A673 (cell line): ENCODE data around the gene COPRS. TPM values are rescaled to one million over a fixed set of nuclear protein-coding genes. Genes with fewer than 3 reads are reported as not detected.

ENCODE experiments used
- BruUV-seq: library from RNA; stranded (reverse); fragments of 400-500 nt; replicated peaks from 2 replicates; lab custom pipeline; 2021; lab: Mats Ljungman, UMichigan
- CTCF ChIA-PET: fragments of 300-600 bp; sonication (Branson Sonifier 250); formaldehyde crosslinking; loops from one replicate; lab custom pipeline; 2022; ENCODE audit warnings: antibody characterized with exemption; lab: Charles Lee
- POLR2A ChIA-PET: fragments of 300-600 bp; sonication (Branson Sonifier 250); formaldehyde crosslinking; loops from one replicate; lab custom pipeline; 2022; ENCODE audit warnings: antibody characterized with exemption; ENCODE audit not compliant: low non-redundant PET; lab: Charles Lee
- DNase-seq: peaks from one replicate; pipeline ENCODE4 v3.0.0-alpha.2; 2015; ENCODE audit warnings: low spot score
- H3K27ac ChIP-seq: fragments of 200-600 bp; sonication (generic); 2 replicates; pipeline ENCODE4 v1.5.1; 2016; ENCODE audit warnings: mixed run types, low read depth, mild to moderate bottlenecking, mixed read lengths, antibody characterized with exemption, low read length; ENCODE audit not compliant: poor library complexity, severe bottlenecking
- H3K27me3 ChIP-seq: fragments of 200-600 bp; sonication (generic); replicated peaks from 2 replicates; pipeline ENCODE4 v1.6.1; 2017; ENCODE audit warnings: mixed run types, low read depth, mild to moderate bottlenecking, mixed read lengths, antibody characterized with exemption, low read length; ENCODE audit not compliant: insufficient read depth, poor library complexity
- H3K36me3 ChIP-seq: fragments of 200-600 bp; sonication (generic); 2 replicates; pipeline ENCODE4 v1.6.1; 2016; ENCODE audit warnings: mixed run types, mild to moderate bottlenecking, mixed read lengths, antibody characterized with exemption, low read length; ENCODE audit not compliant: insufficient read depth, poor library complexity, severe bottlenecking
- H3K4me1 ChIP-seq: fragments of 200-600 bp; sonication (generic); 2 replicates; pipeline ENCODE4 v1.6.1; 2017; ENCODE audit warnings: mixed run types, mild to moderate bottlenecking, mixed read lengths, antibody characterized with exemption, low read length; ENCODE audit not compliant: insufficient read depth, poor library complexity, severe bottlenecking
- H3K4me3 ChIP-seq: fragments of 200-600 bp; sonication (generic); 2 replicates; pipeline ENCODE4 v1.5.1; 2016; ENCODE audit warnings: low read depth, mixed run types, mild to moderate bottlenecking, mixed read lengths, low read length; ENCODE audit not compliant: poor library complexity, severe bottlenecking
- H3K9me3 ChIP-seq: fragments of 200-600 bp; sonication (generic); 2 replicates; pipeline ENCODE4 v1.6.1; 2016; ENCODE audit warnings: mixed run types, low read depth, mild to moderate bottlenecking, mixed read lengths, antibody characterized with exemption, low read length; ENCODE audit not compliant: poor library complexity, severe bottlenecking
- EZH2 ChIP-seq: fragments of 200-600 bp; sonication (generic); IDR thresholded peaks from 2 replicates; pipeline ENCODE4 v1.6.1; 2017; ENCODE audit warnings: borderline replicate concordance, low read depth, mild to moderate bottlenecking, mixed read lengths, antibody characterized with exemption, low read length; ENCODE audit not compliant: poor library complexity, severe bottlenecking
- intact Hi-C: fragments of 100-400 bp; cut with micrococcal nuclease; formaldehyde crosslinking; loops from one replicate; pipeline ENCODE4 v1.10.0; 2022; ENCODE audit not compliant: unreplicated experiment
- total RNA-seq: library from RNA; stranded (reverse); gene quantifications from 2 replicates; pipeline ENCODE4 v1.2.3, GENCODE V29; 2021
- TF ChIP-seq, protein P1 (sequence below): fragments of 300-800, 200-600 bp; sonication (generic); conservative IDR thresholded peaks from 2 replicates; pipeline ENCODE4 v1.5.1; 2017; ENCODE audit warnings: low read depth, mild to moderate bottlenecking, antibody characterized with exemption, low read length, moderate library complexity, mixed read lengths

Gene COPRS
- total RNA-seq, 1 experiment from 2014 or later: 33.3 TPM

DNA sequence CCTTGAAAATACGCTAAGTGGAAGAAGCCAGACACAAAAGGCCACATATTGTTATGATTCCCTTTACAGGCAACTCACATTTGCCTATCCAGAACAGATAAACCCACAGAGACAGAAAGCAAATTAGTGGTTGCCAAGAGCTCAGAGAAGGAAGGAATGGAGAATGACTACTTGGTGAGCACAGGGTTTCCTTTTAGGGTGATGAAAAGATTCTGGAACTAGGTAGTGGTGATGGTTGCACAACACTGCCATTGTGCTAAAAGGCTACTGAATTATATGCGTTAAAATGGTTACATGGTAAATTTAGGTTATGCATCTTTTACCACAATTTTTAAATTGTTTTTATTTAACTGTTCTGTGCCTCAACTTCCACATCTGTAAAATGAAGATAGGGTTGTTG, 4.4 kb downstream of the COPRS start:
- POLR2A ChIA-PET: no interaction called here
- TF ChIP-seq, protein P1, sequence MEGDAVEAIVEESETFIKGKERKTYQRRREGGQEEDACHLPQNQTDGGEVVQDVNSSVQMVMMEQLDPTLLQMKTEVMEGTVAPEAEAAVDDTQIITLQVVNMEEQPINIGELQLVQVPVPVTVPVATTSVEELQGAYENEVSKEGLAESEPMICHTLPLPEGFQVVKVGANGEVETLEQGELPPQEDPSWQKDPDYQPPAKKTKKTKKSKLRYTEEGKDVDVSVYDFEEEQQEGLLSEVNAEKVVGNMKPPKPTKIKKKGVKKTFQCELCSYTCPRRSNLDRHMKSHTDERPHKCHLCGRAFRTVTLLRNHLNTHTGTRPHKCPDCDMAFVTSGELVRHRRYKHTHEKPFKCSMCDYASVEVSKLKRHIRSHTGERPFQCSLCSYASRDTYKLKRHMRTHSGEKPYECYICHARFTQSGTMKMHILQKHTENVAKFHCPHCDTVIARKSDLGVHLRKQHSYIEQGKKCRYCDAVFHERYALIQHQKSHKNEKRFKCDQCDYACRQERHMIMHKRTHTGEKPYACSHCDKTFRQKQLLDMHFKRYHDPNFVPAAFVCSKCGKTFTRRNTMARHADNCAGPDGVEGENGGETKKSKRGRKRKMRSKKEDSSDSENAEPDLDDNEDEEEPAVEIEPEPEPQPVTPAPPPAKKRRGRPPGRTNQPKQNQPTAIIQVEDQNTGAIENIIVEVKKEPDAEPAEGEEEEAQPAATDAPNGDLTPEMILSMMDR: no peak
- no TSS peak for BruUV-seq
- CTCF ChIA-PET: no interaction called here
- DNase-seq: no peak
- Histone ChIP-seq H3K9me3 (no peaks in the 10 kb centered on the region), H3K36me3 (no peaks in the 10 kb centered on the region), H3K27me3 (no peaks in the 10 kb centered on the region), H3K4me3 (no peak overlapping the region), H3K27ac (no peak overlapping the region), H3K4me1 (no peaks in the 10 kb centered on the region)
- intact Hi-C loops: no loop called here

DNA sequence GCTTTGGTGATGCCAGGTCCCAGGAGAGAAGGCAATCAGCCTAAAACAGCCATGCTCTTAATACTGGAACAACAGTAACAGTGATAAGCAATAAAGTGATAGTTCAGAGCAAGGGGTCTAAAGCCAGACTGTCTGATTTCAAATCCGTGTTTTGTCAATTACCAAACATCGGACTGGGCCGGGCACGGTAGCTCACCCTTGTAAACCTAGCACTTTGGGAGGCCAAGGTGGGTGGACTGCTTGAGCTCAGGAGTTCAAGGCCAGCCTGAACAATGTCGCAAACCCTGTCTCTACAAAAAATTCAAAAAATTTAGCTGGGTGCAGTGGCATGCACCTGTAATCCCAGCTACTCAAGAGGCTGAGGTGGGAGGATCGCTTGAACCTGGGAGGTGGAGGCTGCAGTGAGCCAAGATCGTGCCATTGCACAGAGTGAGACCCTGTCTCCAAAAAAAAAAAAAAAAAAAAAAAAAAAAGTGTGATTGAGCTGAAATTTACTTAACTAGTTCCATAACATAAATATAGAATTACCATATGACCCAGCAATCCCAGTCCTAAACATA, 5.1 kb downstream of the COPRS start:
- BruUV-seq: no TSS peak
- no peaks in the 10 kb centered on the region for H3K9me3 ChIP-seq
- ChIA-PET POLR2A (no interaction called here), CTCF (no interaction called here)
- H3K27ac ChIP-seq: no peak overlapping the region
- no peak for TF ChIP-seq EZH2
- TF ChIP-seq, protein P1: no peak
- no peak for DNase-seq
- H3K4me3 ChIP-seq: no peak overlapping the region
- no peaks in the 10 kb centered on the region for H3K27me3 ChIP-seq
- no peaks in the 10 kb centered on the region for H3K36me3 ChIP-seq
- H3K4me1 ChIP-seq: no peaks in the 10 kb centered on the region
- intact Hi-C loops: no loop called here

DNA sequence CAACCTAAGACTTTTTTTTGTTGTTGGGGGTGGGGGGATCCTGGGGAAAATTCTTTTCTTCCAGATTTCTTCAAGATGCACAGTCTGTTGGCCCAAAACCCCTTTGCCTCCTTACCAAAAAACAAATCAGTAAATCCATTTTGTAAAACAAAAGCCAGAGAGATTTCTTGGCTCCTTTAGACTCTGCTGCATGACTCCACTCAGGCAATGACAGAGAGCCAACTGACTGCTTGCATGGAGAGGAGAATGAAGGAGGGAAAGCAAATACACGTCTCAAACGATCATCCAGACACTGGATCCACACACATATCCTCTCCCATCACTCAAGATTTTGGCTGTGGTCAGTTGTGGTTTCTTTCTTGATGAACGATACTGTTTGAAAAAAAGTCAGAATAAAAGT, 13.8 kb downstream of the COPRS start:
- POLR2A ChIA-PET: no interaction called here
- no peak overlapping the region for H3K4me3 ChIP-seq
- H3K27me3 ChIP-seq: no peaks in the 10 kb centered on the region
- DNase-seq: no peak
- no peaks in the 10 kb centered on the region for H3K36me3 ChIP-seq
- no peaks in the 10 kb centered on the region for H3K4me1 ChIP-seq
- intact Hi-C loops: no loop called here
- TF ChIP-seq, protein P1: no peak
- TF ChIP-seq EZH2: no peak
- H3K9me3 ChIP-seq: no peaks in the 10 kb centered on the region
- H3K27ac ChIP-seq: no peak overlapping the region
- no TSS peak for BruUV-seq
- CTCF ChIA-PET: no interaction called here
